ENCODE measurements around the gene FREM2. TPM values are rescaled to one million over a fixed set of nuclear protein-coding genes. Genes with fewer than 3 reads are reported as not detected.

Gene FREM2
- total and polyA plus RNA-seq, 7 donors = under 0.01 to 8.2 (median 2.1) TPM

GRCh38 chr13:38866649-38867048 is 179.8 kb downstream of the FREM2 start:
- Histone ChIP-seq H3K27ac (no peak overlapping the region), H3K4me3 (no peak overlapping the region), H3K36me3 (no peaks in the 10 kb centered on the region), H3K27me3 (no peaks in the 10 kb centered on the region), H3K4me1 (no peaks in the 10 kb centered on the region), H3K9me3 (no peaks in the 10 kb centered on the region)
- 27 to 72% methylated on average over 1 of the region's 1 CpG for WGBS, 2 donors
- TF ChIP-seq POLR2AphosphoS5 (IDR thresholded peaks at IDR 0.05) = no peak
- no peak for TF ChIP-seq EP300 (IDR thresholded peaks at IDR 0.05)
- no peak for TF ChIP-seq POLR2A (IDR thresholded peaks at IDR 0.05)
- TF ChIP-seq, protein P1, sequence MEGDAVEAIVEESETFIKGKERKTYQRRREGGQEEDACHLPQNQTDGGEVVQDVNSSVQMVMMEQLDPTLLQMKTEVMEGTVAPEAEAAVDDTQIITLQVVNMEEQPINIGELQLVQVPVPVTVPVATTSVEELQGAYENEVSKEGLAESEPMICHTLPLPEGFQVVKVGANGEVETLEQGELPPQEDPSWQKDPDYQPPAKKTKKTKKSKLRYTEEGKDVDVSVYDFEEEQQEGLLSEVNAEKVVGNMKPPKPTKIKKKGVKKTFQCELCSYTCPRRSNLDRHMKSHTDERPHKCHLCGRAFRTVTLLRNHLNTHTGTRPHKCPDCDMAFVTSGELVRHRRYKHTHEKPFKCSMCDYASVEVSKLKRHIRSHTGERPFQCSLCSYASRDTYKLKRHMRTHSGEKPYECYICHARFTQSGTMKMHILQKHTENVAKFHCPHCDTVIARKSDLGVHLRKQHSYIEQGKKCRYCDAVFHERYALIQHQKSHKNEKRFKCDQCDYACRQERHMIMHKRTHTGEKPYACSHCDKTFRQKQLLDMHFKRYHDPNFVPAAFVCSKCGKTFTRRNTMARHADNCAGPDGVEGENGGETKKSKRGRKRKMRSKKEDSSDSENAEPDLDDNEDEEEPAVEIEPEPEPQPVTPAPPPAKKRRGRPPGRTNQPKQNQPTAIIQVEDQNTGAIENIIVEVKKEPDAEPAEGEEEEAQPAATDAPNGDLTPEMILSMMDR (IDR thresholded peaks at IDR 0.05) = no peak
- no peak for DNase-seq
- intact Hi-C loops (cut with DNase I) = no loop called here

GRCh38 chr13:38868399-38868798 is 181.5 kb downstream of the FREM2 start:
- no peak overlapping the region for H3K4me3 ChIP-seq
- H3K36me3 ChIP-seq = no peaks in the 10 kb centered on the region
- intact Hi-C loops (cut with DNase I) = no loop called here
- H3K27me3 ChIP-seq = no peaks in the 10 kb centered on the region
- 60 to 71% methylated on average over 3 of the region's 3 CpGs for WGBS, 2 donors
- no peak for DNase-seq
- H3K27ac ChIP-seq = no peak overlapping the region
- no peaks in the 10 kb centered on the region for H3K9me3 ChIP-seq
- TF ChIP-seq POLR2A (IDR thresholded peaks at IDR 0.05) (no peak), EP300 (IDR thresholded peaks at IDR 0.05) (no peak), POLR2AphosphoS5 (IDR thresholded peaks at IDR 0.05) (no peak)
- TF ChIP-seq, protein P1 (IDR thresholded peaks at IDR 0.05) = no peak
- H3K4me1 ChIP-seq = no peaks in the 10 kb centered on the region

DNA sequence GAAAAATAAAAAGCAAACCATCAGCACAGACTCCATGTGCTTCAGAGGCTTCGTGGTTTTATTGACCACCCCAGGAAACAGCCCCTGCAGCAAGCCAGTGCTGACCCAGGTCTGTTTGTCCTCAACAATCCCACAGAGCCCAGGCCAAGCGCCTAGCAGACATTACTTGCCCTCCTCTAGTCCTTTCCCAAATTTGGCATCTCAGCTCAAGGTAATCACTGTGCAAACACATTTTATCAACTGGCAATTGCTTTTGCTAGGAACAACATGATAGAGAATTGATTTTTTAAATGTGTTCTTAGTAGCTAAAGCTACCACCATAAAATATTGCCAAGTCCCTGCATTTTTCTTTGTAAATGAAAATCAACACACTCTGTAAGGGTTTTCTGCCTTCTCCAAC is 182.0 kb downstream of the FREM2 start:
- Histone ChIP-seq H3K27me3 (no peaks in the 10 kb centered on the region), H3K4me1 (no peaks in the 10 kb centered on the region), H3K36me3 (no peaks in the 10 kb centered on the region), H3K27ac (no peak overlapping the region), H3K9me3 (no peaks in the 10 kb centered on the region), H3K4me3 (no peak overlapping the region)
- intact Hi-C loops (cut with DNase I) = no loop called here
- TF ChIP-seq, protein P1 (IDR thresholded peaks at IDR 0.05) = no peak
- TF ChIP-seq POLR2AphosphoS5 (IDR thresholded peaks at IDR 0.05) (no peak), EP300 (IDR thresholded peaks at IDR 0.05) (no peak), POLR2A (IDR thresholded peaks at IDR 0.05) (no peak)
- DNase-seq = no peak
- WGBS, 2 donors = 68 to 75% methylated on average over 2 of the region's 2 CpGs

DNA sequence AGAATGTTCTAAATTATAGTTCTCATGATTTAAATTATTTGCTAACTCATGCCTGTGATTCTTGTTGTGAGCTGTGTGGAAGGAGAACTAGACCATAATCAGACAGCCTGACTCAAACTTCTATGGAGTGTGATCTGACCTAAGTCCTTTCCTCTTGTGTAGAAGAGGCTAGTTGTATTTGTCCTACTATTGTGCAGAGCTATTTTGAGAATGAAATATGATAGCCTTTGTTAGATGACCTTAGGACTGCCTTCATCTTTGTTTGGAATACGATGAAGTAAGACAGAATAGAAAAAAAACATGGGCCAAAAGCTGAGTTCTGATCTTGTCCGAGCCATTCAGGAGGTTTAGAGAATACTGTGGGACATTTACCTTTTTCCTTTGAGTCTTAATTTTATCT is 184.4 kb downstream of the FREM2 start:
- Histone ChIP-seq H3K27ac (no peak overlapping the region), H3K36me3 (no peaks in the 10 kb centered on the region), H3K27me3 (no peaks in the 10 kb centered on the region), H3K4me1 (no peaks in the 10 kb centered on the region), H3K9me3 (no peaks in the 10 kb centered on the region), H3K4me3 (no peak overlapping the region)
- intact Hi-C loops (cut with DNase I) = no loop called here
- TF ChIP-seq EP300 (IDR thresholded peaks at IDR 0.05) (no peak), POLR2AphosphoS5 (IDR thresholded peaks at IDR 0.05) (no peak)
- no peak for DNase-seq
- WGBS, 2 donors = 38 to 73% methylated on average over 2 of the region's 2 CpGs

GRCh38 chr13:38872693-38873092 is 185.8 kb downstream of the FREM2 start:
- no peaks in the 10 kb centered on the region for H3K27me3 ChIP-seq
- 33 to 77% methylated on average over 7 of the region's 7 CpGs for WGBS, 2 donors
- no peaks in the 10 kb centered on the region for H3K4me1 ChIP-seq
- intact Hi-C loops (cut with DNase I) = loop anchor here (2.0 kb wide), 1 partner anchor 110 kb away; no protein-coding TSS in a partner anchor
- no peak overlapping the region for H3K4me3 ChIP-seq
- H3K9me3 ChIP-seq = no peaks in the 10 kb centered on the region
- TF ChIP-seq EP300 (IDR thresholded peaks at IDR 0.05) = no peak
- TF ChIP-seq, protein P1 (IDR thresholded peaks at IDR 0.05) = peak in 1 of 4 experiments; percentile 43
- H3K27ac ChIP-seq = no peak overlapping the region
- DNase-seq = peak; percentile 69
- no peaks in the 10 kb centered on the region for H3K36me3 ChIP-seq

Data from sigmoid colon (tissue), 7 donors.